Hippocampal formation (tissue), 2 donors: ENCODE results near the gene ARL8B.

ENCODE experiments used
- DNase-seq, 2 donors: peaks; one replicate each; lab custom pipeline; 2025; lab: John Stamatoyannopoulos, UW

Gene ARL8B

GRCh38 chr3:5186089-5186857 is 64.2 kb downstream of the ARL8B start:
- DNase-seq, result no peak

GRCh38 chr3:5186858-5187155 is 64.7 kb downstream of the ARL8B start:
- DNase-seq, result no peak

- DNase-seq, result peak; percentile 95 to 98
Observed at GRCh38 chr3:5187156-5187919, 65.2 kb downstream of the ARL8B start, which contains the start of gene EDEM1. EDEM1 (plus strand) TSS chr3:5187707; CDS start chr3:5187806, 99 bp downstream.

GRCh38 chr3:5187920-5188418 is 65.9 kb downstream of the ARL8B start:
- no peak for DNase-seq

- DNase-seq, result peak in 1 of 2 donors; percentile 9
Observed at GRCh38 chr3:5188419-5189221, 66.5 kb downstream of the ARL8B start.

DNA sequence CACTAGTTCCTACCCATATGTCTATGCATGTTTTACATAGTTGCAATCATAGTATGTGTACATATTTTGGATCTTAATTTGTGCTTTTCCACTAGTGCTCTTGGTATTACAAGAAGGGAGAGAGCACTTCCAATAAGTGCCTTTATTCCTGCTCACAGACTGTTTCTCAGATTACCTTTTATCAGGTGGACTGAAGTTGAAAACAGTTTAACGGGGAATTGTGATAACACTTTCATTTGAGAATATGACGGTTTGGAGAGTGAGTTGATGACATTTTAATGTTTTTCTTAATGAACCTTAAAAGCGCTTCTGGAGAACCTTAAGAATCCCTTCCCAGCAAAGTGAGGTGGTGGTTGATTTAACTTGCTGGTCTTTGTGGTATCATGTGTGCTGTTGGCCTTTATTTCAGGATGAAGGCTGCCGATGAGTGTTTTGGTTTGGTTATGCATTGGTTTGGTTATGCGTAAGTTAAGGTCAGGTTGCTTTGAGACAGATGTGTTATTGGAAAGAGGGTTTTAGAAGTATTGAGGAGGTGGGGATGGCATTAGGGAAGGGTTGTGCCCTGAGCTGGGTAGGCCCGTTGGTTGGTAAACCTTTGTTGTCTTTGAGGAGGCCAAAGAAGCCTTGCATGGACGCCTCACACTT is 68.2 kb downstream of the ARL8B start:
- no peak for DNase-seq

GRCh38 chr3:5191555-5192304 is 69.6 kb downstream of the ARL8B start:
- no peak for DNase-seq

DNA sequence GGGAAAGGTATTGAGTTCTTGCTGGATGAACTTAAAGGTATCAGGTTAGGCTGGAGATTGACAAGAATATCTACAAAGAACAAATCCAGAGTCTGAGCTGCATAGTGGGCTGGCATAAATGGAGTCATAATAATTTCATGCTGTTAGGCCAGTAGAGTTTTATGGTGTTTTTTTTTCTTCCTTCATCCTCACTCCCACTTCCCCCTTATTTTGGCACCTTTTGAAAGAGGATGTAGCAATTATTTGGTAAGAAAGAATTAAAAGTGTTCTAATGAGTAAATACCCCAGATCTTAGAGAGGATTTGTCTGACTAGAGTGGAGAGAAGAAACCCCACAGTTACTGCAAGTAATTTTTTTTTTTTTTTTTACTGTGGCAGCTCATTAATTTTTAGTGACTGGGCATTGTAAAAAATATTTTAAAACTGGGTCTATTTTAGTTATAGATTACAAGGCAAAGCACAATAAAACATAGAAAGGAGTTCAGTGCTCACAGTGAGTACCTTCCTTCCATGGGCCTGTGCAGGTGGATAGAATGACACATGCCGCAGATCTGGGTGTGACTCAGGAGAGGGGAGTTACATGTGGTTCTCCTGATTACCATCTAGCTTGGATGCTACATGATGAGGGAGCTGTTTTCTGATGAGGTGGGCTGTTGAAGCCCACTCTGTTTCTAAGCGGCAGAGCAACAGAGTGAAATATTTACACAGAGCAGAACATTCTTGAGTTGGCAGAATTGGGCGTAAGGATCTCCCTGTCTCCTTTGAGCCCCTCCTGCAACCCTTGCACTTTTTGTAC is 70.7 kb downstream of the ARL8B start:
- no peak for DNase-seq

GRCh38 chr3:5194341-5194740 is 72.2 kb downstream of the ARL8B start:
- DNase-seq, result no peak

DNA sequence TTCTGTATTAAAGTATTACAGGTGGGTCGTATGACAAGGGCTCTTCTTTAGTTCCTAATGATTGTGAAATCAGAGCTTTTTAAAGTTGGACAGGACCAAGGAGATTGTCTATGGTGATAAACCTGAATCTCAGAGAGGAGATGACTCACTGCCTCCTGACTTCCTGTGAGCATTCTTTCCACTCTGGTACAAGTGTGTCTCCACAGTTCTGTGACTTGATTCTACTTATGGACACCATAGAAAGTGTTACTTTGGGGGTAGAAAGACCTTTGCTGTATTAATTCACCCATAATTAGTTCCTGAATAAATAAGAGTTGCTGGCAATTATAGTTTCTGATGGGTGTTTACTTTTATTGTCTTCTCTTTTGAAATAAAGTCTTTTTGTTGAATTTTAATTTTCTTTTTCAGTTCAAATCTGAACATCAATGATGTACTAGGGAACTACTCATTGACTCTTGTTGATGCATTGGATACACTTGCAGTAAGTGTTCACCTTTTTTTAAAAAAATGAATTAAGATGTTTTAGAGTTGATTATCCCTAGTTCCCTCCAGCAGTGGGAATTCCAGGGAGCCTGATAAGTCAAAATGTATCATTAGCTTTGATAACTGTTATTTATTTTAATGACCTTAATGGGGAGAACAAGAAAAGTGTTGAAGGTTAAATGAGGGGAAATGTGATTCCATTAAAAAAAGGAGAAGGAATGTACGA is 72.9 kb downstream of the ARL8B start:
- no peak for DNase-seq

DNA sequence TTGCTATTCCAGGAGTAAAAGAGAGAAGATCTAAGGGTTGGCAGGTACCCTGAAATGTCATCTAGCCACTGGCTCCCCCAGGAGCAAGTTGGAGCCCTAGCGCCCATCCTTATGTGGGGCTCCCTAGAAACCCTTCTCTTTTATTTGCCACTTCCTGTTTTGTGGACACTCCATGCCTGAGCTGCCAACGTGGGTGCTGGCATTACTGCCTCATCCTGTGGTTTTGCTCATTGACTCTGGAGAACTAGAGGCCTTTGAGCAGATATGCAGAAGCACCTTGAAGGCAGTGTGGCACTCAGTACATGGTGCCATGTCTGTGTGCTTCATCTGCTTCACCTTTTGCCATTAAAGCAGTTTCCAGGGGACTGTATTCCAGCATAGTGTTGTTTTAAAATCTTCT is 73.5 kb downstream of the ARL8B start:
- DNase-seq, result peak in 1 of 2 donors; percentile 25

GRCh38 chr3:5197022-5197421 is 74.9 kb downstream of the ARL8B start:
- no peak for DNase-seq

GRCh38 chr3:5197470-5198312 is 75.6 kb downstream of the ARL8B start:
- no peak for DNase-seq

DNA sequence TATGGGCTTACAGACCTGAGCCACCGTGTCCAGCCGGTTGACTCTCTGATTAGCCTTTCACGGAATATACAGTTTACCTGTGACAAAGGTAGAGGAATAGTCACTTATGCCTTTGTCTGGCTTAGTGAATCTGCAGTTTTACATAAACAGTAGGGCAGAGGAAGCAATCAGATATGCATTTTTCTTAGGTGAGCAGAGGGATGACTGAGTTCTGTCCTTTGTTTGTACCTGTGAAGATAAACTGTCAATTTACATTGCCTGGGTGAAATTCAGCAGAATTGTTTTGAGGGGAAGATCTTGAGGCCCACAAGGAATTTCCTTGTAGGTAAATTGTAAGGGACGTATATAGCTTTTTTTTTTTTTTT is 76.2 kb downstream of the ARL8B start:
- DNase-seq, result no peak

GRCh38 chr3:5198986-5199731 is 77.1 kb downstream of the ARL8B start:
- DNase-seq, result no peak

DNA sequence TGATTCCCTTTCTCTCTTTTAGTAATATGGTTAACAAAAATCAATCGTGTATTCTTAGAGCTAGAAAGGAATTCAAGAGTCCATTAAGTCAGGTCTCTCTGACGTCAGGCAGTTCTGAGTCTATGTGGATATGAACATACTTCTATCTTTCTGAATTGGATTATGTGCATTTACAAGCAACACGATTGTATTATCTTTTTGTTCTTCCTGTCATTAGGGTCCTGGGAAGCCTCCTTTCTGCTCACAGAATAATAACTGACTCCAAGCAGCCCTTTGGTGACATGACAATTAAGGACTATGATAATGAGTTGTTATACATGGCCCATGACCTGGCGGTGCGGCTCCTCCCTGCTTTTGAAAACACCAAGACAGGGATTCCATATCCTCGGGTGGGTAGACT is 79.4 kb downstream of the ARL8B start:
- DNase-seq, result no peak

GRCh38 chr3:5202222-5202621 is 80.1 kb downstream of the ARL8B start:
- no peak for DNase-seq
